Upper lobe of left lung (tissue), 4 donors: ENCODE data around the gene LY6G6D.

Source experiments
- CTCF ChIP-seq, 6 experiments: fragments of 450-650 bp in 4 of 6; fragments of 200-600 bp in 2 of 6; sonication (generic) in 2 of 6; IDR thresholded peaks; one replicate each; pipeline ENCODE4 v1.5.1; 2016 to 2019; ENCODE audit warnings: antibody characterized with exemption in 6 of 6
- EP300 ChIP-seq, 4 donors: sonication (generic); formaldehyde crosslinking; IDR thresholded peaks; one replicate each; pipeline ENCODE4 v1.5.1; 2017; ENCODE audit warnings: antibody characterized with exemption in 4 of 4, control low read depth in 2 of 4
- POLR2AphosphoS5 ChIP-seq, 2 donors: sonication (generic); formaldehyde crosslinking; IDR thresholded peaks; one replicate each; pipeline ENCODE4 v1.5.1; 2017; ENCODE audit warnings: antibody characterized with exemption in 2 of 2

DNA sequence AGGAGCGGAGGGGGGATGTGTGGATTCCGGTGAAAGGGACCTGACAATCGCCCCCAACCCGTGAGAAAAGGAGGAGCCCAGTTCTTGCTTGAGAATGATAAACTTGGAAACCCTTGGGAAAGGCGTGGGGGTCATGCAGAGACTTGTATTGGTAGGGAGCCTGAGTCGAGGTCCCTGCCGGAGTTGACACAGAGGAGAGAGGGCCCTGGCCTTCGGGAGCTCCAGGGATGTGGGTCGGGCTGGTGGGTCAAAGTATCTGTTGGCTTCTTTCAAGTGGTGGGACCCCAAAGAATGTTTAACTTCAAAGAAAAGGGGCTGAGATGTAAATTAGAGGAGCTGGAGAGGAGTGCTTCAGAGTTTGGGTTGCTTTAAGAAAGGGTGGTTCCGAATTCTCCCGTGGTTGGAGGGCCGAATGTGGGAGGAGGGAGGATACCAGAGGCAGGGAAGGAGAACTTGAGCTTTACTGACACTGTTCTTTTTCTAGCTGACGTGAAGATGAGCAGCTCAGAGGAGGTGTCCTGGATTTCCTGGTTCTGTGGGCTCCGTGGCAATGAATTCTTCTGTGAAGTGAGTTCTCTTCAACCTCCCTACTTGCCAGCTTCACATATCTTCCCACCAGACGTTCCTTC, 48.7 kb upstream of the LY6G6D start:
- TF ChIP-seq EP300 (IDR thresholded peaks at IDR 0.05) (no peak), CTCF (IDR thresholded peaks at IDR 0.05) (no peak), POLR2AphosphoS5 (IDR thresholded peaks at IDR 0.05) (no peak)
